Natural killer cell (primary cell): ENCODE measurements around the gene PADI1. TPM values are rescaled to one million over a fixed set of nuclear protein-coding genes. Genes with fewer than 3 reads are reported as not detected.

Experiments
- ATAC-seq, 3 donors: fragments of 150-1000 bp in 2 of 3; fragments of 200-7000 bp in 1 of 3; cut with Tn5 transposase; 1 replicate in 1 of 3; 2 replicates in 2 of 3; pipeline ENCODE4 v1.10.0; 2021; ENCODE audit warnings: mild to moderate bottlenecking in 2 of 3, moderate library complexity in 2 of 3
- DNase-seq, 2 donors: peaks; one replicate each; pipeline versions ENCODE4 v3.0.0 to v3.0.0-alpha.2; 2013 to 2021; ENCODE audit warnings: mixed read lengths in 1 of 2
- H3K27ac ChIP-seq: one replicate; pipeline ENCODE4 v1.5.1; 2013; ENCODE audit warnings: mild to moderate bottlenecking, low read length
- H3K27me3 ChIP-seq: one replicate; pipeline ENCODE4 v1.6.1; 2013; ENCODE audit warnings: low read length; ENCODE audit not compliant: control insufficient read depth, insufficient read depth
- H3K36me3 ChIP-seq: one replicate; pipeline ENCODE4 v1.6.1; 2013; ENCODE audit warnings: low read length; ENCODE audit not compliant: control insufficient read depth, insufficient read depth
- H3K4me1 ChIP-seq: one replicate; pipeline ENCODE4 v1.6.1; 2013; ENCODE audit warnings: low read length; ENCODE audit not compliant: control insufficient read depth, insufficient read depth
- H3K4me3 ChIP-seq: one replicate; pipeline ENCODE4 v1.5.1; 2013; ENCODE audit warnings: low read length
- H3K9me3 ChIP-seq: one replicate; pipeline ENCODE4 v1.6.1; 2013; ENCODE audit warnings: low read length; ENCODE audit not compliant: control insufficient read depth, insufficient read depth
- H3K27ac Mint-ChIP-seq, 2 donors: one replicate each; pipeline ENCODE4 v1.8.0; 2022; ENCODE audit warnings: mild to moderate bottlenecking in 2 of 2, mixed read lengths in 2 of 2, moderate library complexity in 1 of 2
- H3K27me3 Mint-ChIP-seq, 2 donors: one replicate each; pipeline ENCODE4 v1.8.0; 2022; ENCODE audit warnings: low read depth in 2 of 2, mixed read lengths in 2 of 2
- H3K36me3 Mint-ChIP-seq: one replicate; pipeline ENCODE4 v1.8.0; 2022; ENCODE audit warnings: mixed read lengths
- H3K4me1 Mint-ChIP-seq, 2 donors: one replicate each; pipeline ENCODE4 v1.8.0; 2022; ENCODE audit warnings: mixed read lengths in 2 of 2
- H3K4me3 Mint-ChIP-seq: one replicate; pipeline ENCODE4 v1.8.0; 2022; ENCODE audit warnings: mild to moderate bottlenecking, moderate library complexity, mixed read lengths
- H3K9me3 Mint-ChIP-seq, 2 donors: one replicate each; pipeline ENCODE4 v1.8.0; 2022; ENCODE audit warnings: mixed read lengths in 2 of 2
- CTCF ChIP-seq: fragments of 200-600 bp; IDR thresholded peaks from one replicate; pipeline ENCODE4 v1.8.0; 2022; ENCODE audit warnings: antibody characterized with exemption
- WGBS: methylation state at CpG from one replicate; pipeline ENCODE4 v1.1.7; 2013; ENCODE audit warnings: missing lambda C conversion rate; ENCODE audit not compliant: insufficient coverage; 5-methylcytosine and 5-hydroxymethylcytosine counted together
- intact Hi-C: fragments of 100-400 bp; cut with micrococcal nuclease; formaldehyde crosslinking; loops from one replicate; pipeline ENCODE4 v1.14.2; 2022
- total RNA-seq, 4 donors: library from RNA; stranded (reverse); fragments of 120-200 nt in 1 of 4; gene quantifications; one replicate each; pipeline versions ENCODE4 v1.2.3 to v1.2.4, GENCODE V29; 2013 to 2022

The PADI1 gene
- total RNA-seq, 3 donors from 2014 or later (not counting 1 experiment from before 2014, with no cell fraction given) = not detected

- TF ChIP-seq CTCF = no peak
- Mint-ChIP-seq H3K36me3 (no peaks in the 10 kb centered on the region), H3K27me3 (peaks cover 0 to 9% of the 10 kb centered on the region in 2 donors), H3K4me3 (no peak overlapping the region), H3K9me3 (no peaks in the 10 kb centered on the region), H3K4me1 (no peaks in the 10 kb centered on the region), H3K27ac (no peak overlapping the region)
- Histone ChIP-seq H3K36me3 (no peaks in the 10 kb centered on the region), H3K9me3 (no peaks in the 10 kb centered on the region), H3K4me3 (no peak overlapping the region), H3K4me1 (no peaks in the 10 kb centered on the region), H3K27ac (no peak overlapping the region), H3K27me3 (no peaks in the 10 kb centered on the region)
- ATAC-seq (no peak), DNase-seq (no peak)
- intact Hi-C loops = no loop called here
These were observed 59.0 kb downstream of the PADI1 start for GRCh38 chr1:17263936-17264335.

GRCh38 chr1:17264470-17264869 lies 59.5 kb downstream of the PADI1 start:
- H3K36me3 ChIP-seq = no peaks in the 10 kb centered on the region
- H3K36me3 Mint-ChIP-seq = no peaks in the 10 kb centered on the region

GRCh38 chr1:17265162-17265561 lies 60.2 kb downstream of the PADI1 start:
- Histone ChIP-seq H3K27me3 (no peaks in the 10 kb centered on the region), H3K4me3 (no peak overlapping the region), H3K36me3 (no peaks in the 10 kb centered on the region), H3K27ac (no peak overlapping the region), H3K4me1 (no peaks in the 10 kb centered on the region), H3K9me3 (no peaks in the 10 kb centered on the region)
- intact Hi-C loops = no loop called here
- ATAC-seq (no peak), DNase-seq (no peak)
- no peaks in the 10 kb centered on the region for H3K9me3 Mint-ChIP-seq
- no peak for TF ChIP-seq CTCF
- peaks cover 0 to 9% of the 10 kb centered on the region in 2 donors for H3K27me3 Mint-ChIP-seq
- WGBS = 92% methylated on average over 2 of the region's 2 CpGs
- H3K4me3 Mint-ChIP-seq = no peak overlapping the region
- no peaks in the 10 kb centered on the region for H3K36me3 Mint-ChIP-seq
- no peaks in the 10 kb centered on the region for H3K4me1 Mint-ChIP-seq
- no peak overlapping the region for H3K27ac Mint-ChIP-seq

More at GRCh38 chr1:17264470-17264869, 59.5 kb downstream of the PADI1 start:
- Histone ChIP-seq H3K27me3 (no peaks in the 10 kb centered on the region), H3K4me1 (no peaks in the 10 kb centered on the region), H3K9me3 (no peaks in the 10 kb centered on the region), H3K4me3 (no peak overlapping the region), H3K27ac (no peak overlapping the region)
- DNase-seq (no peak), ATAC-seq (no peak)
- Mint-ChIP-seq H3K27ac (no peak overlapping the region), H3K4me3 (no peak overlapping the region), H3K27me3 (peaks cover 0 to 9% of the 10 kb centered on the region in 2 donors), H3K9me3 (no peaks in the 10 kb centered on the region), H3K4me1 (no peaks in the 10 kb centered on the region)
- no peak for TF ChIP-seq CTCF
- intact Hi-C loops = no loop called here
- 78% methylated on average over 5 of the region's 5 CpGs for WGBS

GRCh38 chr1:17265950-17266349 lies 61.0 kb downstream of the PADI1 start:
- Mint-ChIP-seq H3K9me3 (no peaks in the 10 kb centered on the region), H3K27me3 (peaks cover 0 to 9% of the 10 kb centered on the region in 2 donors), H3K4me3 (no peak overlapping the region), H3K4me1 (no peaks in the 10 kb centered on the region), H3K36me3 (no peaks in the 10 kb centered on the region), H3K27ac (no peak overlapping the region)
- H3K36me3 ChIP-seq = no peaks in the 10 kb centered on the region
- H3K4me3 ChIP-seq = no peak overlapping the region
- no peak overlapping the region for H3K27ac ChIP-seq
- H3K4me1 ChIP-seq = no peaks in the 10 kb centered on the region
- ATAC-seq (no peak), DNase-seq (no peak)
- intact Hi-C loops = no loop called here
- H3K27me3 ChIP-seq = no peaks in the 10 kb centered on the region
- 89% methylated on average over 4 of the region's 4 CpGs for WGBS
- H3K9me3 ChIP-seq = no peaks in the 10 kb centered on the region
- no peak for TF ChIP-seq CTCF
